ENCODE measurements around the gene KATNB1.

The KATNB1 gene

DNA sequence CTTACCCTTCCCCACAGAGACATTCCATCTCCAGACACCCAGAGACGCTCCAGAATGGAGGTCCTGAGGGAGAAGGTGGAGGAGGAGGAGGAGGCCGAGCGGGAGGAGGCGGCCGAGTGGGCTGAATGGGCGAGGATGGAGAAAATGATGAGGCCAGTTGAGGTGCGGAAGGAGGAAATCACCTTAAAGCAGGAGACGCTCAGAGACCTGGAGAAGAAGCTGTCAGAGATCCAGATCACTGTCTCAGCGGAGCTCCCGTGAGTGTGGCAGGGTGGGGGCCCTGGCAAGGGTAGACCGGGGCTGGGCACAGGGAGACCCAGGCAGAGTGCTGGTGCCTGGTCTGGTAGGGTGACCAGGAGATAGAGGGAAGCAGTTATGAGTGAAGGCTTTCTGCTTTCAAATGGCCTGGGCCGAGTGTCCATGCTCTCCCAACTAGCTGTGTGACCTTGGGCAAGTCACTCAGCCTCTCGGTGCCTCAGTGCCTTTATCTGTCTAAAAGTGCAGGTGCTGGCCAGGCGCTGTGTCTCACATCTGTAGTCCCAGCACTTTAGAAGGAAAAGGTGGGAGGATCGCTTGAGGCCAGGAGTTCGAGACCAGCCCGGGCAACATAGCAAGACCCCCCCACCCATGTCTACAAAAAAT, 37.6 kb upstream of the KATNB1 start:
- TF ChIP-seq, protein P1, sequence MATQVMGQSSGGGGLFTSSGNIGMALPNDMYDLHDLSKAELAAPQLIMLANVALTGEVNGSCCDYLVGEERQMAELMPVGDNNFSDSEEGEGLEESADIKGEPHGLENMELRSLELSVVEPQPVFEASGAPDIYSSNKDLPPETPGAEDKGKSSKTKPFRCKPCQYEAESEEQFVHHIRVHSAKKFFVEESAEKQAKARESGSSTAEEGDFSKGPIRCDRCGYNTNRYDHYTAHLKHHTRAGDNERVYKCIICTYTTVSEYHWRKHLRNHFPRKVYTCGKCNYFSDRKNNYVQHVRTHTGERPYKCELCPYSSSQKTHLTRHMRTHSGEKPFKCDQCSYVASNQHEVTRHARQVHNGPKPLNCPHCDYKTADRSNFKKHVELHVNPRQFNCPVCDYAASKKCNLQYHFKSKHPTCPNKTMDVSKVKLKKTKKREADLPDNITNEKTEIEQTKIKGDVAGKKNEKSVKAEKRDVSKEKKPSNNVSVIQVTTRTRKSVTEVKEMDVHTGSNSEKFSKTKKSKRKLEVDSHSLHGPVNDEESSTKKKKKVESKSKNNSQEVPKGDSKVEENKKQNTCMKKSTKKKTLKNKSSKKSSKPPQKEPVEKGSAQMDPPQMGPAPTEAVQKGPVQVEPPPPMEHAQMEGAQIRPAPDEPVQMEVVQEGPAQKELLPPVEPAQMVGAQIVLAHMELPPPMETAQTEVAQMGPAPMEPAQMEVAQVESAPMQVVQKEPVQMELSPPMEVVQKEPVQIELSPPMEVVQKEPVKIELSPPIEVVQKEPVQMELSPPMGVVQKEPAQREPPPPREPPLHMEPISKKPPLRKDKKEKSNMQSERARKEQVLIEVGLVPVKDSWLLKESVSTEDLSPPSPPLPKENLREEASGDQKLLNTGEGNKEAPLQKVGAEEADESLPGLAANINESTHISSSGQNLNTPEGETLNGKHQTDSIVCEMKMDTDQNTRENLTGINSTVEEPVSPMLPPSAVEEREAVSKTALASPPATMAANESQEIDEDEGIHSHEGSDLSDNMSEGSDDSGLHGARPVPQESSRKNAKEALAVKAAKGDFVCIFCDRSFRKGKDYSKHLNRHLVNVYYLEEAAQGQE (IDR thresholded peaks at IDR 0.05; ENCODE audit: insufficient read depth in 1 of 2, low read depth in 2 of 2, low read length in 2 of 2), result no peak
- no peak for TF ChIP-seq SIN3A (IDR thresholded peaks at IDR 0.05; ENCODE audit: borderline replicate concordance, insufficient read depth, low read length)
- no peak for TF ChIP-seq TAF1 (IDR thresholded peaks at IDR 0.05; ENCODE audit: borderline replicate concordance, insufficient read depth, low read length)
- TF ChIP-seq FOXP2 (optimal IDR thresholded peaks at IDR 0.05; ENCODE audit: borderline replicate concordance, extremely low read depth, extremely low read length, insufficient read depth), result no peak
- no peak for TF ChIP-seq POLR2AphosphoS5 (IDR thresholded peaks at IDR 0.05; ENCODE audit: low read depth, low read length)

DNA sequence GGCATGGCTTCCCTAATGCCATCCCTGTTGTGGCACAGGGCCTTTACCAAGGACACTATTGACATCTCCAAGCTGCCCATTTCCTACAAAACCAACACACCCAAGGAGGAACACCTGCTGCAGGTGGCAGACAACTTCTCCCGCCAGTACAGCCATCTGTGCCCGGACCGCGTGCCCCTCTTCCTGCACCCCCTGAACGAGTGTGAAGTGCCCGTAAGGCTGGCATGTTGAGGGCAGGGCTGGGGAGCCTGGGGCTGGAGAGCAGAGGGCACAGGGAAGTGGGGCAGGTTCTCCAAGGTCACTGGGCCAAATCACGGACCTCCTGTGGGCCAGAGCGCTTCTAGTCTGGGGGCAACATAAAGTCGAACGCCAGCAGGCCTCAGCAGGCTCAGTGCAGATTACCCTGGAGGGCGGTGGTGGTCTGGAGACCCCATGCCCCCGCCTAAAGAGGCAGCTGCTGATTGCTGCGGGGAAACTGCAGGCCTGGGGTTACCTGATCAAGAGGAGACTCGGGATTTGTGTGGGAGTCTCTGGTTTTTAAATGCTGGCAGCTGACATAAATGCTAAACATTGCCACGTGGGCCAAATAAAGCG, 36.7 kb upstream of the KATNB1 start:
- TF ChIP-seq TAF1 (IDR thresholded peaks at IDR 0.05; ENCODE audit: borderline replicate concordance, insufficient read depth, low read length) (no peak), POLR2AphosphoS5 (IDR thresholded peaks at IDR 0.05; ENCODE audit: low read depth, low read length) (no peak), FOXP2 (optimal IDR thresholded peaks at IDR 0.05; ENCODE audit: borderline replicate concordance, extremely low read depth, extremely low read length, insufficient read depth) (no peak), SIN3A (IDR thresholded peaks at IDR 0.05; ENCODE audit: borderline replicate concordance, insufficient read depth, low read length) (no peak)
- TF ChIP-seq, protein P1 (IDR thresholded peaks at IDR 0.05; ENCODE audit: insufficient read depth in 1 of 2, low read depth in 2 of 2, low read length in 2 of 2), result no peak

DNA sequence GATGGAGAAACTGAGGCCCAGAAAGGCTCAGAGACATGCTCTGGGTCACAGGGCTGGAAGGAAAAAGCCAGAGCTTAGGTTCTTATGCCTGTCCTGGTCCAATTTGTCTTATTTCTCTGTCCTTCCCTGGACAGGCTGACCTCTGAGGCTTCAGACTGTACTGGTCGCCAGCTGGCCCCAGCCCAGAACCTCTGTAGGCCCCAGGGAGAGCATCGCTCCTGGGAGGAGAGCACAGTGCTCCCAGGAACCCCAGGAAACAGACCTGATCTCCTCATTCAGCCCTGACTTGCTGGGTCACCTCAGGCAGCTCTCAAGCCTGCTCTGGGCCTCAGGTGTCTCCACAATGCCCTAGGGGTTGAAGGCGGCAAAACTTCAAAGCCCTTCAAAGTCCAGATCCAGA, 36.1 kb upstream of the KATNB1 start:
- TF ChIP-seq FOXP2 (optimal IDR thresholded peaks at IDR 0.05; ENCODE audit: borderline replicate concordance, extremely low read depth, extremely low read length, insufficient read depth) (no peak), POLR2AphosphoS5 (IDR thresholded peaks at IDR 0.05; ENCODE audit: low read depth, low read length) (no peak), TAF1 (IDR thresholded peaks at IDR 0.05; ENCODE audit: borderline replicate concordance, insufficient read depth, low read length) (no peak), SIN3A (IDR thresholded peaks at IDR 0.05; ENCODE audit: borderline replicate concordance, insufficient read depth, low read length) (no peak)
- TF ChIP-seq, protein P1 (IDR thresholded peaks at IDR 0.05; ENCODE audit: insufficient read depth in 1 of 2, low read depth in 2 of 2, low read length in 2 of 2), result no peak

DNA sequence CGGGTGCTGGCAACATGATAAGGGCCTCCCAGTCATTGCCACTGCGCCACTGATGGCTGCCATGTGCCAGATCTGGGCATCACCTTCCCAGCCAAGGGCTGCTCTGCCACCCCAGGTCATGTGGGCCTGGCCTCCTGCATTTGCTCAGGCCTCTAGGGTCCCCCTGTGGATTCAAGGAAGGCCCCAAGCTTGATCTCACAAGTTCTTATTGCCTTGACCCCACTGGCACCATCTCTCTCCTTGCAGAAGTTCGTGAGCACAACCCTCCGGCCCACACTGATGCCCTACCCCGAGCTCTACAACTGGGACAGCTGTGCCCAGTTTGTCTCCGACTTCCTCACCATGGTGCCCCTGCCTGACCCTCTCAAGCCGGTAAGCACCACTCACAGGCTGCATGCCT, 35.7 kb upstream of the KATNB1 start:
- TF ChIP-seq TAF1 (IDR thresholded peaks at IDR 0.05; ENCODE audit: borderline replicate concordance, insufficient read depth, low read length) (no peak), FOXP2 (optimal IDR thresholded peaks at IDR 0.05; ENCODE audit: borderline replicate concordance, extremely low read depth, extremely low read length, insufficient read depth) (no peak)
- TF ChIP-seq, protein P1 (IDR thresholded peaks at IDR 0.05; ENCODE audit: insufficient read depth in 1 of 2, low read depth in 2 of 2, low read length in 2 of 2), result no peak

All from PFSK-1 (cell line).